ENCODE results near the gene WNT2B.

Gene WNT2B

GRCh38 chr1:112540226-112540794 is 31.5 kb downstream of the WNT2B start:
- Histone ChIP-seq H3K18ac (ENCODE audit: low read depth in 1 of 2, low read length in 2 of 2) (no peak overlapping the region), H2BK12ac (ENCODE audit: low read length in 2 of 2) (no peak overlapping the region), H3K14ac (ENCODE audit: low read length in 2 of 2) (no peak overlapping the region), H3K4me3 (ENCODE audit: insufficient read depth in 1 of 2, low read depth in 1 of 2, low read length in 2 of 2) (no peak overlapping the region), H3K9me3 (ENCODE audit: control insufficient read depth, low read length) (no peaks in the 10 kb centered on the region), H3K23ac (ENCODE audit: low read length in 2 of 2) (no peak overlapping the region), H3K27ac (ENCODE audit: low read length, poor library complexity, severe bottlenecking) (no peak overlapping the region), H3K4me2 (ENCODE audit: low read length, poor library complexity, severe bottlenecking) (no peak overlapping the region), H3K4ac (ENCODE audit: low read depth in 1 of 2, low read length in 2 of 2) (no peak overlapping the region), H3K9ac (ENCODE audit: low read length) (no peak overlapping the region), H2AK5ac (ENCODE audit: low read length, severe bottlenecking) (peak overlapping the region; percentile 69), H3K27me3 (ENCODE audit: control insufficient read depth in 1 of 2, insufficient read depth in 1 of 2, low read length in 2 of 2) (no peaks in the 10 kb centered on the region), H3K36me3 (ENCODE audit: control insufficient read depth in 1 of 2, insufficient read depth in 2 of 2, low read depth in 1 of 2, low read length in 2 of 2) (peaks cover 0 to 21% of the 10 kb centered on the region in 2 experiments), H3K4me1 (ENCODE audit: control insufficient read depth, insufficient read depth, low read depth, low read length) (peaks cover 6% of the 10 kb centered on the region), H3K79me1 (replicated peaks; ENCODE audit: low read length, poor library complexity, severe bottlenecking) (no peaks in the 10 kb centered on the region), H2BK120ac (ENCODE audit: low read depth, low read length) (no peak overlapping the region), H2AFZ (ENCODE audit: low read depth, low read length) (no peak overlapping the region), H2BK5ac (ENCODE audit: low read depth, low read length, poor library complexity, severe bottlenecking) (no peak overlapping the region), H4K8ac (ENCODE audit: low read length) (no peak overlapping the region), H4K91ac (ENCODE audit: low read length) (no peak overlapping the region), H2BK15ac (ENCODE audit: low read depth, poor library complexity, severe bottlenecking) (no peak overlapping the region)
- no peak for DNase-seq
- WGBS: no CpG with 5 or more reads among the region's 1 CpG

GRCh38 chr1:112541299-112541698 is 32.5 kb downstream of the WNT2B start:
- Histone ChIP-seq H4K8ac (ENCODE audit: low read length) (no peak overlapping the region), H2BK15ac (ENCODE audit: low read depth, poor library complexity, severe bottlenecking) (no peak overlapping the region), H3K9ac (ENCODE audit: low read length) (no peak overlapping the region), H3K4me1 (ENCODE audit: control insufficient read depth, insufficient read depth, low read depth, low read length) (peaks cover 7% of the 10 kb centered on the region), H2AK5ac (ENCODE audit: low read length, severe bottlenecking) (peak overlapping the region; percentile 75), H2BK12ac (ENCODE audit: low read length in 2 of 2) (no peak overlapping the region), H2AFZ (ENCODE audit: low read depth, low read length) (no peak overlapping the region), H2BK5ac (ENCODE audit: low read depth, low read length, poor library complexity, severe bottlenecking) (no peak overlapping the region), H3K23ac (ENCODE audit: low read length in 2 of 2) (no peak overlapping the region), H3K4ac (ENCODE audit: low read depth in 1 of 2, low read length in 2 of 2) (no peak overlapping the region), H3K27me3 (ENCODE audit: control insufficient read depth in 1 of 2, insufficient read depth in 1 of 2, low read length in 2 of 2) (no peaks in the 10 kb centered on the region), H3K79me1 (replicated peaks; ENCODE audit: low read length, poor library complexity, severe bottlenecking) (no peaks in the 10 kb centered on the region), H3K4me2 (ENCODE audit: low read length, poor library complexity, severe bottlenecking) (no peak overlapping the region), H3K14ac (ENCODE audit: low read length in 2 of 2) (no peak overlapping the region), H3K4me3 (ENCODE audit: insufficient read depth in 1 of 2, low read depth in 1 of 2, low read length in 2 of 2) (no peak overlapping the region), H3K27ac (ENCODE audit: low read length, poor library complexity, severe bottlenecking) (no peak overlapping the region), H3K18ac (ENCODE audit: low read depth in 1 of 2, low read length in 2 of 2) (no peak overlapping the region), H4K91ac (ENCODE audit: low read length) (no peak overlapping the region), H3K9me3 (ENCODE audit: control insufficient read depth, low read length) (no peaks in the 10 kb centered on the region), H3K36me3 (ENCODE audit: control insufficient read depth in 1 of 2, insufficient read depth in 2 of 2, low read depth in 1 of 2, low read length in 2 of 2) (peaks cover 0 to 21% of the 10 kb centered on the region in 2 experiments), H2BK120ac (ENCODE audit: low read depth, low read length) (no peak overlapping the region)
- no peak for DNase-seq
- no CpG with 5 or more reads among the region's 1 CpG for WGBS

GRCh38 chr1:112542206-112542973 is 33.6 kb downstream of the WNT2B start:
- Histone ChIP-seq H2BK12ac (ENCODE audit: low read length in 2 of 2) (no peak overlapping the region), H3K4me3 (ENCODE audit: insufficient read depth in 1 of 2, low read depth in 1 of 2, low read length in 2 of 2) (no peak overlapping the region), H3K79me1 (replicated peaks; ENCODE audit: low read length, poor library complexity, severe bottlenecking) (no peaks in the 10 kb centered on the region), H4K91ac (ENCODE audit: low read length) (no peak overlapping the region), H3K27ac (ENCODE audit: low read length, poor library complexity, severe bottlenecking) (peak overlapping the region; percentile 73), H4K8ac (ENCODE audit: low read length) (no peak overlapping the region), H2BK15ac (ENCODE audit: low read depth, poor library complexity, severe bottlenecking) (no peak overlapping the region), H2AK5ac (ENCODE audit: low read length, severe bottlenecking) (peak overlapping the region; percentile 90), H2BK5ac (ENCODE audit: low read depth, low read length, poor library complexity, severe bottlenecking) (no peak overlapping the region), H3K4ac (ENCODE audit: low read depth in 1 of 2, low read length in 2 of 2) (no peak overlapping the region), H3K36me3 (ENCODE audit: control insufficient read depth in 1 of 2, insufficient read depth in 2 of 2, low read depth in 1 of 2, low read length in 2 of 2) (peaks cover 0 to 21% of the 10 kb centered on the region in 2 experiments), H3K4me1 (ENCODE audit: control insufficient read depth, insufficient read depth, low read depth, low read length) (peaks cover 7% of the 10 kb centered on the region), H3K18ac (ENCODE audit: low read depth in 1 of 2, low read length in 2 of 2) (no peak overlapping the region), H3K4me2 (ENCODE audit: low read length, poor library complexity, severe bottlenecking) (no peak overlapping the region), H3K9ac (ENCODE audit: low read length) (no peak overlapping the region), H3K27me3 (ENCODE audit: control insufficient read depth in 1 of 2, insufficient read depth in 1 of 2, low read length in 2 of 2) (no peaks in the 10 kb centered on the region), H2AFZ (ENCODE audit: low read depth, low read length) (no peak overlapping the region), H3K9me3 (ENCODE audit: control insufficient read depth, low read length) (no peaks in the 10 kb centered on the region), H2BK120ac (ENCODE audit: low read depth, low read length) (no peak overlapping the region), H3K23ac (ENCODE audit: low read length in 2 of 2) (no peak overlapping the region), H3K14ac (ENCODE audit: low read length in 2 of 2) (no peak overlapping the region)
- 95% methylated on average over 9 of the region's 9 CpGs for WGBS
- DNase-seq: no peak

GRCh38 chr1:112544011-112544688 is 35.4 kb downstream of the WNT2B start:
- Histone ChIP-seq H3K18ac (ENCODE audit: low read depth in 1 of 2, low read length in 2 of 2) (peak overlapping the region in 1 of 2 experiments; percentile 62), H3K9me3 (ENCODE audit: control insufficient read depth, low read length) (no peaks in the 10 kb centered on the region), H3K23ac (ENCODE audit: low read length in 2 of 2) (no peak overlapping the region), H3K9ac (ENCODE audit: low read length) (peak overlapping the region; percentile 58), H3K4me1 (ENCODE audit: control insufficient read depth, insufficient read depth, low read depth, low read length) (peaks cover 7% of the 10 kb centered on the region), H3K4me2 (ENCODE audit: low read length, poor library complexity, severe bottlenecking) (no peak overlapping the region), H3K36me3 (ENCODE audit: control insufficient read depth in 1 of 2, insufficient read depth in 2 of 2, low read depth in 1 of 2, low read length in 2 of 2) (peaks cover 2 to 27% of the 10 kb centered on the region in 2 experiments), H3K27me3 (ENCODE audit: control insufficient read depth in 1 of 2, insufficient read depth in 1 of 2, low read length in 2 of 2) (no peaks in the 10 kb centered on the region), H2BK15ac (ENCODE audit: low read depth, poor library complexity, severe bottlenecking) (no peak overlapping the region), H3K4me3 (ENCODE audit: insufficient read depth in 1 of 2, low read depth in 1 of 2, low read length in 2 of 2) (no peak overlapping the region), H2BK120ac (ENCODE audit: low read depth, low read length) (peak overlapping the region; percentile 73), H4K8ac (ENCODE audit: low read length) (no peak overlapping the region), H2AFZ (ENCODE audit: low read depth, low read length) (no peak overlapping the region), H4K91ac (ENCODE audit: low read length) (no peak overlapping the region), H3K79me1 (replicated peaks; ENCODE audit: low read length, poor library complexity, severe bottlenecking) (no peaks in the 10 kb centered on the region), H3K4ac (ENCODE audit: low read depth in 1 of 2, low read length in 2 of 2) (no peak overlapping the region), H3K27ac (ENCODE audit: low read length, poor library complexity, severe bottlenecking) (peak overlapping the region; percentile 100), H2BK12ac (ENCODE audit: low read length in 2 of 2) (peak overlapping the region in 1 of 2 experiments; percentile 84), H2AK5ac (ENCODE audit: low read length, severe bottlenecking) (peak overlapping the region; percentile 96), H2BK5ac (ENCODE audit: low read depth, low read length, poor library complexity, severe bottlenecking) (peak overlapping the region; percentile 98), H3K14ac (ENCODE audit: low read length in 2 of 2) (no peak overlapping the region)
- WGBS: no CpG with 5 or more reads among the region's 1 CpG
- peak; percentile 92 for DNase-seq

Measured in mesenchymal stem cell (in vitro differentiated cells and primary cell).